Choroid plexus epithelial cell (primary cell): ENCODE data around the gene MYDGF.

ENCODE experiments used
- DNase-seq: peaks from one replicate; pipeline ENCODE4 v3.0.0-alpha.2; 2010; ENCODE audit warnings: low read depth
- H3K4me3 ChIP-seq: 2 replicates; pipeline ENCODE4 v1.5.1; 2011; ENCODE audit warnings: low read depth, mild to moderate bottlenecking, control low read depth, low read length, moderate library complexity
- CTCF ChIP-seq: conservative IDR thresholded peaks from 2 replicates; pipeline ENCODE4 v1.5.1; 2011; ENCODE audit warnings: low read depth, mild to moderate bottlenecking, control low read depth, inconsistent platforms, low read length, moderate library complexity

Gene MYDGF

GRCh38 chr19:4692251-4693077 is 22.3 kb upstream of the MYDGF start:
- no peak overlapping the region for H3K4me3 ChIP-seq
- DNase-seq, result no peak
- no peak for TF ChIP-seq CTCF

- H3K4me3 ChIP-seq, result no peak overlapping the region
- no peak for TF ChIP-seq CTCF
- DNase-seq, result no peak
Measured at GRCh38 chr19:4691373-4691772, 21.2 kb upstream of the MYDGF start.

- no peak for DNase-seq
- H3K4me3 ChIP-seq, result no peak overlapping the region
- TF ChIP-seq CTCF, result peak; percentile 33
Measured at GRCh38 chr19:4690361-4690760, 20.2 kb upstream of the MYDGF start.

- no peak overlapping the region for H3K4me3 ChIP-seq
- TF ChIP-seq CTCF, result no peak
- DNase-seq, result no peak
Measured at GRCh38 chr19:4689403-4689802, 19.3 kb upstream of the MYDGF start.

- no peak for DNase-seq
- no peak for TF ChIP-seq CTCF
- H3K4me3 ChIP-seq, result no peak overlapping the region
Measured at GRCh38 chr19:4688587-4688986, 18.4 kb upstream of the MYDGF start.

- H3K4me3 ChIP-seq, result no peak overlapping the region
- TF ChIP-seq CTCF, result no peak
- DNase-seq, result no peak
Measured at GRCh38 chr19:4687396-4687795, 17.3 kb upstream of the MYDGF start.

- no peak overlapping the region for H3K4me3 ChIP-seq
- TF ChIP-seq CTCF, result no peak
- DNase-seq, result no peak
Measured at GRCh38 chr19:4686700-4687099, 16.6 kb upstream of the MYDGF start.
